BLaER1 (cell line): Measurements from ENCODE around the gene CNOT8.

Source experiments
- H3K27ac ChIP-seq: shearing (Covaris generic); formaldehyde crosslinking; 2 replicates; pipeline ENCODE4 v1.8.1; 2022
- H3K27me3 ChIP-seq: shearing (Covaris generic); formaldehyde crosslinking; 2 replicates; pipeline ENCODE4 v1.8.1; 2022
- H3K36me3 ChIP-seq: shearing (Covaris generic); formaldehyde crosslinking; 2 replicates; pipeline ENCODE4 v1.8.1; 2022
- H3K4me1 ChIP-seq: shearing (Covaris generic); formaldehyde crosslinking; 2 replicates; pipeline ENCODE4 v1.8.1; 2022
- H3K4me2 ChIP-seq: shearing (Covaris generic); formaldehyde crosslinking; 2 replicates; pipeline ENCODE4 v1.8.1; 2022
- H3K4me3 ChIP-seq: shearing (Covaris generic); formaldehyde crosslinking; 2 replicates; pipeline ENCODE4 v1.8.1; 2022
- H3K9ac ChIP-seq: shearing (Covaris generic); formaldehyde crosslinking; 2 replicates; pipeline ENCODE4 v1.8.1; 2022
- H3K9me3 ChIP-seq: shearing (Covaris generic); formaldehyde crosslinking; 2 replicates; pipeline ENCODE4 v1.8.1; 2022
- H4K20me1 ChIP-seq: shearing (Covaris generic); formaldehyde crosslinking; 2 replicates; pipeline ENCODE4 v1.8.1; 2022
- Cebpa-rat ChIP-seq: shearing (Covaris generic); IDR thresholded peaks from 2 replicates; pipeline ENCODE4 v1.8.1; 2022

CNOT8 gene

DNA sequence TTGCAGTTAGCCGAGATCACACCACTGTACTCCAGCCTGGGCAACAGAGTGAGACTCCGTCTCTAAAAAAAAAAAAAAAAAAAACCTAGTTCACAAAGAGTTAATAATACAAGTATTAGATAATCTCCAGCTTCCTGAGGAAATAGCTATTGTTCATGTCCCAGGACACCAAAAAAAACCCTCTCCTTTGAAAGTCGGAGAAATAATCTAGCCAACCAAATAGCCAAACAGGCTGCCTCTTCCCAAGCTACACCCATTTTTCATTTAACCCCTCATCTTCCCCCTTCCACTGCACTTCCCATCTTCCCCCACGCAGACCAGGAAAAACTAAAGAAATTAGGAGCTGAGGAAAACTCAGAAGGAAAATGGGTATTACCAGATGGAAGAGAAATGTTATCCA lies 23.6 kb downstream of the CNOT8 start:
- Histone ChIP-seq H3K36me3 (peaks cover 92% of the 10 kb centered on the region), H3K4me3 (no peak overlapping the region), H3K27ac (no peak overlapping the region), H3K4me1 (no peaks in the 10 kb centered on the region), H3K4me2 (no peak overlapping the region), H3K9ac (no peak overlapping the region), H3K9me3 (peaks cover 57% of the 10 kb centered on the region), H3K27me3 (no peaks in the 10 kb centered on the region), H4K20me1 (no peaks in the 10 kb centered on the region)
- TF ChIP-seq Cebpa-rat = no peak

DNA sequence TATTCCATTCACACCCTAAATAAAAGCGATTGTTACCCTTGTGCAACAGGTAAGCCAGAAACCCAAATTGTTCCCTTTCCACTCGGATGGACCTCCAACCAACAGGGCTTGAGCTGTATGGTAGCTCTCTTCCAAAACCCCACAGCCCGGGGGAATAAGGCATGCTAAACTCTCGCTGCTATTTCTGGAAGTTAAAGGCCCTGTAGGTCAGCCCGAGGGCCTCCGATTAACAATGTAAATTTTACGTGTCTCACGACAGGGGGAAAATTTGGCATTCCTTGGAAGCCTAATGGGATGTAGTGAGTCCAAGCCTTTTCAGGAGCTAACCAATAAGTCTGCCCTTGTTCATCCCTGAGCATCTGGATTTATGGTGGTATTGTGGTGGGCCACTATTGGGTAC lies 26.0 kb downstream of the CNOT8 start:
- Histone ChIP-seq H3K4me2 (no peak overlapping the region), H3K27me3 (no peaks in the 10 kb centered on the region), H3K4me3 (no peak overlapping the region), H3K4me1 (no peaks in the 10 kb centered on the region), H3K9me3 (peaks cover 47% of the 10 kb centered on the region), H3K9ac (no peak overlapping the region), H3K36me3 (peaks cover 92% of the 10 kb centered on the region), H4K20me1 (no peaks in the 10 kb centered on the region), H3K27ac (no peak overlapping the region)
- no peak for TF ChIP-seq Cebpa-rat

DNA sequence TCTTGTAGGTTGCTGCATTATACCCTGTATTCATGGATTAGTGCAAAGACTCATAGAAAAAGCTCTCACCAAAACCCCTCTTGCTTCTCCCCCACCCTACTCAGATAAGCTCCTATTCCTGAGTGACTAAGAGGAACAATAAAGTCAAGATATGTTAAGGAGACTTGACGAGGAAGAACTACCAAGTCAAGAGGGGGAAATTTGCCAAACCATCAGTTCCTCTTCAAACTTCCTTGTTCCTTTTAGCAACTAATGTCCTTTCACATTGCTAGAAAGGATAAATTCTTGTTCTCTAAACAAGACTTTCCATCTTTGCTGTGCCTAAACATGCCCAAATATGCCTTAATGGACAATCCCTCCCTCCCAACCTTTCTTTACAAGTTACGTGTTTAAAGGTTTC lies 27.0 kb downstream of the CNOT8 start:
- no peak overlapping the region for H3K9ac ChIP-seq
- no peaks in the 10 kb centered on the region for H3K4me1 ChIP-seq
- no peaks in the 10 kb centered on the region for H4K20me1 ChIP-seq
- TF ChIP-seq Cebpa-rat = no peak
- peaks cover 44% of the 10 kb centered on the region for H3K9me3 ChIP-seq
- H3K27ac ChIP-seq = no peak overlapping the region
- peaks cover 93% of the 10 kb centered on the region for H3K36me3 ChIP-seq
- H3K27me3 ChIP-seq = no peaks in the 10 kb centered on the region
- no peak overlapping the region for H3K4me3 ChIP-seq
- no peak overlapping the region for H3K4me2 ChIP-seq

DNA sequence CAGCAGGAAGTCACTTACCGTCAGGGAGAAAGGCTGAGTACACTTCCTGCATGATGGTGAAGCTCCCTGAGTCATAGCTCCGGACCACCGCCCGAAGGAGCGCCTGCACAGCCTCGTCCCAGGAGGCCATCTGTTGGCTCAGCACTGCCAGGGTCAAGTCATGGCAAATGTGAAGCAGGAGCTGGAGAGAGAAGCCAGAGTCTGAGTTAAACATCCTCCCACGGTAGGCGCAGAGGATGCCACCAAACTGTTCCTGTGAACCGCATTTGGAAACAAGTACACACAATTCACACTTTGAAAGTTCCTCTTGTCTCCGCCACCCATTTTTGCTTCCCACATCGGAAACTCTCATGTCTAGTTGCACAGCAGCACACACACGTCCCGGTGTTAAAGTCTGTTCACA lies 33.9 kb downstream of the CNOT8 start:
- Histone ChIP-seq H3K27me3 (no peaks in the 10 kb centered on the region), H3K9me3 (peaks cover 11% of the 10 kb centered on the region), H3K4me1 (no peaks in the 10 kb centered on the region), H3K36me3 (peaks cover 100% of the 10 kb centered on the region), H3K4me3 (no peak overlapping the region), H4K20me1 (no peaks in the 10 kb centered on the region), H3K27ac (no peak overlapping the region), H3K4me2 (no peak overlapping the region), H3K9ac (no peak overlapping the region)
- no peak for TF ChIP-seq Cebpa-rat

DNA sequence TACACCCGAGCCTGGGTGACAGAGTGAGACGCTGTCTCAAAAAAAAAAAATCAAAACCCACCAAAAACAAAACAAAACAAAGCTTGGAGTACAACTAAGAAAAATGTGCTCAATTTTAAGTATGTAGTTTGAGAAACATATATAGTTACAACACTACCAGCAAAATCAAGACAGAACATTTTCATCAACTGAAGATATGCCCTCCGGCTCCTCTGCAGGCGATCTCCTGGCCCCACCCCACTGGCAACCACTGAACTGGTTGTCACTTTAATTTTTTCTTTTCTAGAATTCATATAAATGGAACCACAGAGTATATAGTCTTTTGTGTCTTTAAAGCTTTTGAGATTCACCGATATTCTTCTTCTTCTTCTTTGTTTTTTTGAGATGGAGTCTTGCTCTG lies 35.0 kb downstream of the CNOT8 start:
- H3K4me1 ChIP-seq = no peaks in the 10 kb centered on the region
- H3K9ac ChIP-seq = no peak overlapping the region
- TF ChIP-seq Cebpa-rat = no peak
- no peak overlapping the region for H3K4me2 ChIP-seq
- peaks cover 100% of the 10 kb centered on the region for H3K36me3 ChIP-seq
- H3K27me3 ChIP-seq = no peaks in the 10 kb centered on the region
- H3K9me3 ChIP-seq = peaks cover 1% of the 10 kb centered on the region; the same call in 1 of the 2 replicates
- H3K27ac ChIP-seq = no peak overlapping the region
- no peak overlapping the region for H3K4me3 ChIP-seq
- H4K20me1 ChIP-seq = no peaks in the 10 kb centered on the region

DNA sequence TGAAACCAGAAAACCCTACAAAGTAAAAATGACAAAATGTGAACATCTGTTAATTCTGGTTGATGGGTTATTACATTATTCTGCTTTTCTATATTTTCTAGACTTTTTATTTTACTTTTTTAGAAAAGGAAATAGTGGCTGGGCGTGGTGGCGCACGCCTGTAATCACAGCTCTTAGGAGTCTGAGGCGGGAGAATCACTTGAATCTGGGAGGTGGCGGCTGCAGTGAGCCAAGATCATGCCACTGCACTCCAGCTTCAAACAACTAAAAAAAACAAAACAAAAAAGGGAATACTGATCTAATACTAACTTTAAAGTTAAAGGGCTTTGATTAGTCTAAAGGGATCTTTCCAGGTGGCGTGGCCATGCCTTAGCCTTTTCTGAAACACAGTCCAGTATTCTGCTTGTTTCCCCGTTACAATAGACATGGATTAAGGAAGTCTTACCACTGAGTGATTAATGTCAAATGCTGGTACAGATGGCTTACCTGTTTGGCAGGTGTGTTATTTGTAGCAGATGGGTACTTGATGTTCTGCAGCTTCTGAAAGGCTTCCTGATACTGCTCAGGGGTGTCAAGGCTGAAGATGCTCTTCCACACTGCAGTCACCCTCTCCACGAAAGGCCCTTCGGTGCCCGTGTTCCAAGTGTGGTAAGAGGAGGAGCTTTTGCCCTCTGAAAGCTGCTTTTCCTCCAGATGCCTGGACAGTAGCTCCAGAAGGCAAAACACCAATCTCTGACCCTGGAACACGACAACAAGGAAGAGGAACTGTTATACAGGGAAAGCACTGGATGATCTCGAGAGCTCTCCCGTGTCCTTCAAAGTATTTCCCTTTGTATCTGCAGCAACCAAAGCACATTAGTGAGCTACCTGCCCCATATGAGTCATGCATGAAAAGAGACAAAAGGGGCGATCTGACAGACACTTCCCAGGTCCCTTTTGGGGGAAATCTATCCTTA lies 37.5 kb downstream of the CNOT8 start:
- Histone ChIP-seq H3K9me3 (no peaks in the 10 kb centered on the region), H3K4me3 (no peak overlapping the region), H3K4me1 (no peaks in the 10 kb centered on the region), H3K36me3 (peaks cover 100% of the 10 kb centered on the region), H3K4me2 (no peak overlapping the region), H3K27me3 (no peaks in the 10 kb centered on the region), H3K9ac (no peak overlapping the region), H4K20me1 (no peaks in the 10 kb centered on the region), H3K27ac (no peak overlapping the region)
- no peak for TF ChIP-seq Cebpa-rat

DNA sequence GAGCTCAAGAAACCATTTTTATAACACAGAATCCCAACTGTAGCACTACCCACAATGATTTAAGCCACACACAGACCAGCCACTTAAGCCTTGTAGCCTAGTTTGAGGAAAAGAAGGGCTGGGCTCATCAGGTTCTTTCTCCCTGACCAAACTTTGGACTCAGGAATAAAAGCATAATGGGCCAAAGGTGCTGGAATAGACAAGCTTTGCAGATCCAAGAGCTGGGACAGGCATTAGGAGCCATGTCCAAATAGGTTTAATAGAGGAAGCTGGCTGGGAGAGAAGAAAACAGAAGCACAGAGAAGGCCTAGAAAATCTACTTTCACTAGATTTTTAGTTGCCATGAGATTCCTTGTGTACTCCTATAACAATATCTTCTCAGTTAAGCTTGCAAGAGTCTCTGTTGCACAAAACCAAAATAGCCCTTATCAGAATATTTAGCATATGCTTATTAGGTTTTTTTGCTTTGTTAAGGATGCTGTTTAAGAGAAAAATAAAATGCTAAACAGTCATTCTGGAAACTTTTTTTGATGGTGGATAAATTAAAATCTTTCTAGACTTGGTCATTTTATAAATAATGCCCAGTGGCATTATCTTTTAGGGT lies 38.2 kb downstream of the CNOT8 start:
- Histone ChIP-seq H3K9me3 (no peaks in the 10 kb centered on the region), H3K27me3 (no peaks in the 10 kb centered on the region), H3K4me1 (no peaks in the 10 kb centered on the region), H4K20me1 (no peaks in the 10 kb centered on the region), H3K4me2 (no peak overlapping the region), H3K4me3 (no peak overlapping the region), H3K27ac (no peak overlapping the region), H3K36me3 (peaks cover 100% of the 10 kb centered on the region), H3K9ac (no peak overlapping the region)
- no peak for TF ChIP-seq Cebpa-rat

DNA sequence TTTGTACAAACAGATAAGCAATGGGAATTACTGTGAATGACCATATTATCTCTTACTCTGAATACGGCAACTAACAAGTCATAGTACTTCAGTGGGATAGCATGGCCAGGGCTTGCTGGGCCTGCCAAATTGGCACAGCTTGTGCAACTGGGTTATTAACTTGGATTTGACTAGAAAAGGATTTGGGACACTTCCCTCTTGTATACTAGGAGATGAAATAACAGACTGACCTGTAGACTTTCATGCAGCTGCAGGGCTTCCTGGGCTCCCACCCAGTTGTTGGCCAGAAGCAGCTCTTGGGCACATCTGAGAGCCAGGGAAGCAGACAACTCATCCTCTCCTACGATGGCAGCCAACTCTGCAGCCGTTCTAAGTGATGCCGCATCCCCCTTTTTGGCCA lies 39.8 kb downstream of the CNOT8 start:
- Histone ChIP-seq H3K4me2 (no peak overlapping the region), H3K9me3 (no peaks in the 10 kb centered on the region), H3K4me1 (no peaks in the 10 kb centered on the region), H3K9ac (no peak overlapping the region), H3K27me3 (no peaks in the 10 kb centered on the region), H3K36me3 (peaks cover 100% of the 10 kb centered on the region), H4K20me1 (no peaks in the 10 kb centered on the region), H3K27ac (no peak overlapping the region), H3K4me3 (no peak overlapping the region)
- no peak for TF ChIP-seq Cebpa-rat

DNA sequence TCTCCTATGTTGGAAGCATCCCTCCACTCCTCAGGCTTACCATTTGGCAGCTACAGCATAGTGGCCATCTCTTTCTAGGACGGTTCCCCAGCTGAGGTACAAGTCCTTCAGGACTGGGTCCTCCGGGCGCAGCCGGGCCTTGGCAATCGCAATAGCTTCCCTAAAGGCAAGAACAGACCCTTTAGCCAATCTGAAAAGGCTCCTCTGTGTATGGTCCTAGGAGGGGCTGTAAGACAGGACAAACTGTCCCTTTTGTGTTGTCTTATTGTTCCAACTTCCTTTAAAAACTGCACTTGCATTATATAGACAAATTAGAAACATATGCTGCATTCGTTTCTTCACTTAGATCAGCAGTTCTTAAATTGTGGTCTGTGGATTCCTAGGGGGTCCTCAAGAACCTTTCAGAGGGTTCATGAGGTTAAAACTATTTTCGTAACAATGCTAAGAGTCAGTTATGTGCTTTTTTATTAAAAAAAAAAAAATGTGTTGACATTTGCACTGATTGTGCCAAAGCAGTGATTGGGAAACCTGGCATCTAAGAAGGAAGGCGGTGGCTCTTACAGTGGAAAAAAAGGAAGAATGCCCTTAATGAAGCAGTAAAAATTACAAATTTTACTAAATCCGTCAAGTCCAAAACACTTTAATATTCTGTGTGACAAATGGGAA lies 40.9 kb downstream of the CNOT8 start:
- H3K36me3 ChIP-seq = peaks cover 100% of the 10 kb centered on the region
- H3K27ac ChIP-seq = no peak overlapping the region
- TF ChIP-seq Cebpa-rat = no peak
- no peaks in the 10 kb centered on the region for H3K9me3 ChIP-seq
- H3K27me3 ChIP-seq = no peaks in the 10 kb centered on the region
- H3K4me2 ChIP-seq = no peak overlapping the region
- no peaks in the 10 kb centered on the region for H3K4me1 ChIP-seq
- H3K4me3 ChIP-seq = no peak overlapping the region
- no peaks in the 10 kb centered on the region for H4K20me1 ChIP-seq
- H3K9ac ChIP-seq = no peak overlapping the region

DNA sequence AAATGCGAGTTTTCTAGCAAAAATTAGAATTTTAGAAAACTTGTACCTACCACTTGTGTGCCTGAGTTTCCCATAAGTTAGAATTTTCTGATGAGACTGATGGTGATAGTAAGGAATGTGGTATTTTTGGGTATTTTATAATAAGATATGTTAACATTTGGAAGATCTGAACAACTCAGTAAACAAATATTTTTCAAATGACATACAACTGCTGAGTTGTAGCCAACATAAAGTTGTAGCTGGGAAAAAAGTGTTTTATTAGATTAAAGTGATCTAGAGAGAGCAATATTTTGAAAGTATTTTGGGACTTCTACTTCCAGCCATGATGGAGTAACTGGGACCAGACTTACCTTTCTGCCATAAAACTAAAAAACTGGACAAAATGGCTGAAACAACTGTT lies 41.6 kb downstream of the CNOT8 start:
- Histone ChIP-seq H3K4me1 (no peaks in the 10 kb centered on the region), H3K27ac (no peak overlapping the region), H3K9ac (no peak overlapping the region), H4K20me1 (no peaks in the 10 kb centered on the region), H3K36me3 (peaks cover 100% of the 10 kb centered on the region), H3K4me3 (no peak overlapping the region), H3K27me3 (no peaks in the 10 kb centered on the region), H3K9me3 (no peaks in the 10 kb centered on the region), H3K4me2 (no peak overlapping the region)
- TF ChIP-seq Cebpa-rat = no peak
